Glomerular visceral epithelial cell (primary cell): ENCODE results near the gene LRRK1.
A peak's percentile ranks its signal among the peaks of the same experiment; 100 is the strongest.

ENCODE experiments used
- DNase-seq: peaks from one replicate; pipeline ENCODE4 v3.0.0-alpha.2; 2016; ENCODE audit errors: extremely low spot score

Gene LRRK1

GRCh38 chr15:100918690-100919480 lies at the start of gene LRRK1:
TSS of gene LRRK1 (plus strand) at chr15:100919357. CDS start at chr15:100924633, 5,276 bp downstream.
- DNase-seq, result peak; percentile 42

- DNase-seq, result peak; percentile 80
Observed at GRCh38 chr15:100873029-100873677, 46.0 kb upstream of the LRRK1 start.

GRCh38 chr15:100875495-100875894 lies 43.7 kb upstream of the LRRK1 start:
- DNase-seq, result no peak

- no peak for DNase-seq
Observed at GRCh38 chr15:100875976-100876375, 43.2 kb upstream of the LRRK1 start.

GRCh38 chr15:100877551-100877950 lies 41.6 kb upstream of the LRRK1 start:
- DNase-seq, result no peak

GRCh38 chr15:100878130-100878529 lies 41.0 kb upstream of the LRRK1 start:
- DNase-seq, result no peak

GRCh38 chr15:100878648-100879047 lies 40.5 kb upstream of the LRRK1 start:
- DNase-seq, result no peak

- peak; percentile 20 for DNase-seq
Observed at GRCh38 chr15:100879061-100879463, 40.1 kb upstream of the LRRK1 start.

- peak; percentile 61 for DNase-seq
Observed at GRCh38 chr15:100879464-100880138, 39.6 kb upstream of the LRRK1 start, which contains the start of gene ALDH1A3. TSS of gene ALDH1A3 (plus strand) at chr15:100879831. CDS start at chr15:100879908, 77 bp downstream.

- DNase-seq, result peak; percentile 9
Observed at GRCh38 chr15:100880139-100880896, 38.8 kb upstream of the LRRK1 start.

GRCh38 chr15:100880897-100881242 lies 38.3 kb upstream of the LRRK1 start:
- no peak for DNase-seq

GRCh38 chr15:100881573-100882336 lies 37.4 kb upstream of the LRRK1 start:
- DNase-seq, result no peak

- DNase-seq, result no peak
Observed at GRCh38 chr15:100885116-100885515, 34.0 kb upstream of the LRRK1 start.

GRCh38 chr15:100885811-100886210 lies 33.3 kb upstream of the LRRK1 start:
- DNase-seq, result no peak

GRCh38 chr15:100887211-100887913 lies 31.8 kb upstream of the LRRK1 start:
- no peak for DNase-seq

GRCh38 chr15:100889385-100890050 lies 29.6 kb upstream of the LRRK1 start:
- peak; percentile 73 for DNase-seq

GRCh38 chr15:100890051-100890720 lies 29.0 kb upstream of the LRRK1 start:
- no peak for DNase-seq

- DNase-seq, result no peak
Observed at GRCh38 chr15:100890850-100891249, 28.3 kb upstream of the LRRK1 start.

GRCh38 chr15:100891307-100892012 lies 27.7 kb upstream of the LRRK1 start:
- no peak for DNase-seq
